Activated CD4-positive, alpha-beta T cell treated with anti-CD3 and anti-CD28 coated beads, Interleukin-2, Interleukin-6, amounts not matched to agents 100 ng/mL and 50 ng/mL, durations not matched to agents 16 hours and 8 hours (primary cell): ENCODE data around the gene ATP1B3.
A peak's percentile ranks its signal among the peaks of the same experiment; 100 is the strongest.
"Not testable (repeated sequence)": the region's sequence is repeated elsewhere in the genome, so short reads cannot be mapped to it uniquely, and the experiment has no call there.

Experiments
- DNase-seq: peaks from one replicate; pipeline ENCODE4 v3.0.0-alpha.2; 2020

Gene ATP1B3

GRCh38 chr3:141909408-141909807, 33.0 kb downstream of the ATP1B3 start:
- no peak for DNase-seq

- not testable (repeated sequence) for DNase-seq
Observed at GRCh38 chr3:141909986-141910385, 33.5 kb downstream of the ATP1B3 start.

GRCh38 chr3:141913150-141913811, 36.8 kb downstream of the ATP1B3 start:
- peak; percentile 71 for DNase-seq

- DNase-seq = no peak
Observed at GRCh38 chr3:141914311-141914710, 37.9 kb downstream of the ATP1B3 start.

- no peak for DNase-seq
Observed at GRCh38 chr3:141915016-141915415, 38.6 kb downstream of the ATP1B3 start.

- DNase-seq = no peak
Observed at GRCh38 chr3:141915766-141916165, 39.3 kb downstream of the ATP1B3 start.

GRCh38 chr3:141920701-141921100, 44.3 kb downstream of the ATP1B3 start:
- no peak for DNase-seq

GRCh38 chr3:141921316-141921715, 44.9 kb downstream of the ATP1B3 start:
- no peak for DNase-seq

GRCh38 chr3:141925677-141926076, 49.2 kb downstream of the ATP1B3 start:
- DNase-seq = not testable (repeated sequence)

GRCh38 chr3:141926929-141927328, 50.5 kb downstream of the ATP1B3 start:
- DNase-seq = no peak

- DNase-seq = no peak
Observed at GRCh38 chr3:141928631-141929270, 52.3 kb downstream of the ATP1B3 start.

GRCh38 chr3:141929341-141929995, 53.0 kb downstream of the ATP1B3 start:
- DNase-seq = no peak

- DNase-seq = no peak
Observed at GRCh38 chr3:141930801-141931200, 54.4 kb downstream of the ATP1B3 start.

- DNase-seq = no peak
Observed at GRCh38 chr3:141933421-141934300, 57.2 kb downstream of the ATP1B3 start.

GRCh38 chr3:141934354-141934753, 57.9 kb downstream of the ATP1B3 start:
- DNase-seq = no peak

GRCh38 chr3:141938011-141938500, 61.6 kb downstream of the ATP1B3 start:
- no peak for DNase-seq

GRCh38 chr3:141939759-141940158, 63.3 kb downstream of the ATP1B3 start:
- no peak for DNase-seq

- peak; percentile 53 for DNase-seq
Observed at GRCh38 chr3:141940194-141940776, 63.8 kb downstream of the ATP1B3 start.

GRCh38 chr3:141941093-141941492, 64.7 kb downstream of the ATP1B3 start:
- DNase-seq = no peak

- no peak for DNase-seq
Observed at GRCh38 chr3:141942006-141942405, 65.6 kb downstream of the ATP1B3 start.

- DNase-seq = no peak
Observed at GRCh38 chr3:141945726-141946485, 69.5 kb downstream of the ATP1B3 start.

- no peak for DNase-seq
Observed at GRCh38 chr3:141949399-141949798, 73.0 kb downstream of the ATP1B3 start.
